Progenitor cell of endocrine pancreas (in vitro differentiated cells): ENCODE measurements around the gene OR2G3. TPM values are rescaled to one million over a fixed set of nuclear protein-coding genes. Genes with fewer than 3 reads are reported as not detected.

Experiments used
- DNase-seq: peaks from one replicate; pipeline ENCODE4 v3.0.0; 2021; ENCODE audit warnings: low spot score; ENCODE audit not compliant: unreplicated experiment
- H3K27ac Mint-ChIP-seq: 2 replicates; pipeline ENCODE4 v1.8.0; 2021; ENCODE audit warnings: mild to moderate bottlenecking, moderate library complexity, mixed read lengths
- H3K27me3 Mint-ChIP-seq: 2 replicates; pipeline ENCODE4 v1.8.0; 2021; ENCODE audit warnings: mixed read lengths
- H3K36me3 Mint-ChIP-seq: 2 replicates; pipeline ENCODE4 v1.8.0; 2022; ENCODE audit warnings: mixed read lengths; ENCODE audit not compliant: insufficient read depth
- H3K4me1 Mint-ChIP-seq: 2 replicates; pipeline ENCODE4 v1.8.0; 2021; ENCODE audit warnings: low read depth, mixed read lengths
- H3K4me3 Mint-ChIP-seq: 2 replicates; pipeline ENCODE4 v1.8.0; 2021; ENCODE audit warnings: low read depth, mild to moderate bottlenecking, moderate library complexity, mixed read lengths
- H3K9me3 Mint-ChIP-seq: 2 replicates; pipeline ENCODE4 v1.8.0; 2021; ENCODE audit warnings: low read depth, mixed read lengths
- CTCF ChIP-seq: fragments of 200-600 bp; sonication (generic); IDR thresholded peaks from one replicate; pipeline ENCODE4 v1.5.0; 2021; ENCODE audit warnings: antibody characterized with exemption, mild to moderate bottlenecking; ENCODE audit not compliant: unreplicated experiment
- total RNA-seq: library from RNA; stranded (reverse); gene quantifications from 2 replicates; pipeline ENCODE4 v1.2.1, GENCODE V29; 2021

Gene OR2G3
- total RNA-seq, 1 donor from 2014 or later = not detected

DNA sequence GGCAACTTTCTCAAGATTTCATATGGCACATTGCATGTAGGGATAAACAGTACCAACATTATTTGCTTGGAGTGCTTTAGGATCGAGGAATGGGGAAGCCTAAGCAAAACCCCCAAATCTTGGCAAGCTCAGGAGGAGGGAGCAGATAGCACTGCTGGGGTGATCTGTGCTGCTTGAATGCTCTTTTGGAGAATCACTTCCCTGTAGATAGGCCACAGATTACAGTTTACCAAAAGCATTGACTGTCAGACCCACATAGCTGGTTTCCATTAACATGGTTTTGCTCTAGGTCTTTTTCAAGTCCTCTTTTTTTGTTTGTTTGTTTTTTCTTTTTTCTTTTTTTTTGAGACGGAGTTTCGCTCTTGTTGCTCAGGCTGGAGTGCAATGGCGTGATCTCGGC lies 37.4 kb downstream of the OR2G3 start:
- DNase-seq = no peak
- no peaks in the 10 kb centered on the region for H3K36me3 Mint-ChIP-seq
- H3K27ac Mint-ChIP-seq = no peak overlapping the region
- H3K9me3 Mint-ChIP-seq = peaks cover 3% of the 10 kb centered on the region
- no peak for TF ChIP-seq CTCF
- no peak overlapping the region for H3K4me3 Mint-ChIP-seq
- H3K27me3 Mint-ChIP-seq = peaks cover 19% of the 10 kb centered on the region
- peaks cover 2% of the 10 kb centered on the region for H3K4me1 Mint-ChIP-seq

GRCh38 chr1:247646867-247647266 lies 41.5 kb downstream of the OR2G3 start:
- Mint-ChIP-seq H3K27me3 (no peaks in the 10 kb centered on the region), H3K27ac (no peak overlapping the region), H3K4me1 (peaks cover 3% of the 10 kb centered on the region), H3K36me3 (no peaks in the 10 kb centered on the region), H3K9me3 (no peaks in the 10 kb centered on the region), H3K4me3 (no peak overlapping the region)
- DNase-seq = no peak
- TF ChIP-seq CTCF = no peak

GRCh38 chr1:247647864-247648263 lies 42.5 kb downstream of the OR2G3 start:
- no peak for TF ChIP-seq CTCF
- Mint-ChIP-seq H3K9me3 (no peaks in the 10 kb centered on the region), H3K36me3 (no peaks in the 10 kb centered on the region), H3K27me3 (no peaks in the 10 kb centered on the region), H3K27ac (no peak overlapping the region), H3K4me1 (peaks cover 3% of the 10 kb centered on the region), H3K4me3 (no peak overlapping the region)
- no peak for DNase-seq

DNA sequence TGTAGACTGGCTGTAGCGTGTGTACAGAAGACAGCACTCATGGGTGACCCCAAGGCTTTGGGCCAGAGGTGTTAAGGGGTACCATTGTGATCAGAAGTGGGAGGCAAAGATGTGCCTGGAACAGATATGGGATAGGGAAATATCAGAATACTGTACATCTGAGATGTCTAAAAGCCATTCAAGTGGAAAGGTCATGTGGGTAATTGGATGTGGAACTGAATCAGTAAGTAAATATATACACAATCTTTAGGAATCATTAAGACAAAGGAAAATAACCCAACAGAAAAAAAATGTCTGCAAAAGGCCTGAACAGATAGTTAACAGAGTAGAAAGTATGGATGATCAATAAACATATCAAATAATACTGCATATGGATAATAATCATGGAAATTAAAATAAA lies 47.7 kb downstream of the OR2G3 start:
- no peaks in the 10 kb centered on the region for H3K9me3 Mint-ChIP-seq

More for the DNA sequence above, 47.7 kb downstream of the OR2G3 start:
- TF ChIP-seq CTCF = no peak
- H3K4me3 Mint-ChIP-seq = no peak overlapping the region
- no peaks in the 10 kb centered on the region for H3K36me3 Mint-ChIP-seq
- DNase-seq = no peak
- no peak overlapping the region for H3K27ac Mint-ChIP-seq
- H3K27me3 Mint-ChIP-seq = no peaks in the 10 kb centered on the region
- peaks cover 3% of the 10 kb centered on the region for H3K4me1 Mint-ChIP-seq

Other genes with a start within 250 kb of the OR2G3 start
- 0.38 TPM in 1 of 2 replicates, not detected in the other for gene NLRP3, start 189.4 kb upstream of the OR2G3 start, total RNA-seq
- not detected in 2 replicates for gene OR2B11, start 147.5 kb upstream of the OR2G3 start, total RNA-seq
- gene OR2C3, start 69.1 kb upstream of the OR2G3 start, total RNA-seq = not detected in 2 replicates
- gene GCSAML, start 56.5 kb upstream of the OR2G3 start, total RNA-seq = not detected in 2 replicates
- not detected in 2 replicates for gene OR2G2, start 17.2 kb upstream of the OR2G3 start, total RNA-seq
- gene OR13G1, start 74.2 kb downstream of the OR2G3 start, total RNA-seq = not detected in 2 replicates
- gene OR6F1, start 111.1 kb downstream of the OR2G3 start, total RNA-seq = not detected in 2 replicates
- 0.33 TPM in 1 of 2 replicates, not detected in the other for gene OR14K1, start 133.0 kb downstream of the OR2G3 start, total RNA-seq
- not detected in 2 replicates for gene OR14A2, start 142.6 kb downstream of the OR2G3 start, total RNA-seq
- not detected in 2 replicates for gene OR1C1, start 155.0 kb downstream of the OR2G3 start, total RNA-seq
- gene OR14A16, start 218.5 kb downstream of the OR2G3 start, total RNA-seq = not detected in 2 replicates
- not detected in 2 replicates for gene OR11L1, start 236.3 kb downstream of the OR2G3 start, total RNA-seq